HUES6 (cell line): ENCODE data around the gene L3MBTL4.

ENCODE experiments used
- H3K27ac ChIP-seq: 2 replicates; pipeline ENCODE4 v1.7.0; 2013; ENCODE audit warnings: low read depth, mild to moderate bottlenecking, low read length, inconsistent platforms
- H3K27me3 ChIP-seq: 2 replicates; pipeline ENCODE4 v1.6.1; 2013; ENCODE audit warnings: low read length; ENCODE audit not compliant: control insufficient read depth, insufficient read depth
- H3K36me3 ChIP-seq: 2 replicates; pipeline ENCODE4 v1.6.1; 2013; ENCODE audit warnings: low read length; ENCODE audit not compliant: control insufficient read depth, insufficient read depth
- H3K4me1 ChIP-seq: 2 replicates; pipeline ENCODE4 v1.6.1; 2013; ENCODE audit warnings: low read length; ENCODE audit not compliant: control insufficient read depth, insufficient read depth
- H3K4me3 ChIP-seq: 2 replicates; pipeline ENCODE4 v1.5.1; 2013; ENCODE audit warnings: low read depth, low read length
- H3K9ac ChIP-seq: one replicate; pipeline ENCODE4 v1.6.1; 2013; ENCODE audit warnings: mild to moderate bottlenecking, low read length
- H3K9me3 ChIP-seq: 2 replicates; pipeline ENCODE4 v1.6.1; 2013; ENCODE audit warnings: low read depth, low read length; ENCODE audit not compliant: control insufficient read depth, insufficient read depth

Gene L3MBTL4

GRCh38 chr18:6362559-6363129 lies 52.1 kb downstream of the L3MBTL4 start:
- Histone ChIP-seq H3K27me3 (no peaks in the 10 kb centered on the region), H3K9ac (no peak overlapping the region), H3K4me3 (no peak overlapping the region), H3K27ac (no peak overlapping the region), H3K36me3 (no peaks in the 10 kb centered on the region), H3K4me1 (peaks cover 33% of the 10 kb centered on the region), H3K9me3 (no peaks in the 10 kb centered on the region)

GRCh38 chr18:6357668-6358067 lies 57.0 kb downstream of the L3MBTL4 start:
- Histone ChIP-seq H3K27ac (no peak overlapping the region), H3K27me3 (no peaks in the 10 kb centered on the region), H3K4me3 (no peak overlapping the region), H3K9me3 (no peaks in the 10 kb centered on the region), H3K36me3 (no peaks in the 10 kb centered on the region), H3K9ac (no peak overlapping the region), H3K4me1 (peaks cover 22% of the 10 kb centered on the region)

- H3K9me3 ChIP-seq: no peaks in the 10 kb centered on the region
- no peak overlapping the region for H3K4me3 ChIP-seq
- H3K27me3 ChIP-seq: no peaks in the 10 kb centered on the region
- H3K4me1 ChIP-seq: peaks cover 22% of the 10 kb centered on the region
- H3K9ac ChIP-seq: no peak overlapping the region
- no peaks in the 10 kb centered on the region for H3K36me3 ChIP-seq
- no peak overlapping the region for H3K27ac ChIP-seq
Observed at GRCh38 chr18:6355789-6356589, 58.7 kb downstream of the L3MBTL4 start.

- H3K27me3 ChIP-seq: no peaks in the 10 kb centered on the region
- H3K36me3 ChIP-seq: no peaks in the 10 kb centered on the region
- no peaks in the 10 kb centered on the region for H3K9me3 ChIP-seq
- peaks cover 7% of the 10 kb centered on the region for H3K4me1 ChIP-seq
- H3K9ac ChIP-seq: no peak overlapping the region
- H3K4me3 ChIP-seq: no peak overlapping the region
- H3K27ac ChIP-seq: no peak overlapping the region
Observed at GRCh38 chr18:6352275-6352674, 62.4 kb downstream of the L3MBTL4 start.

- Histone ChIP-seq H3K27ac (no peak overlapping the region), H3K36me3 (no peaks in the 10 kb centered on the region), H3K9me3 (0 out of 2 replicates have a peak, but pooled peaks cover 9% of the 10 kb centered on the region), H3K9ac (no peak overlapping the region), H3K27me3 (no peaks in the 10 kb centered on the region), H3K4me1 (no peaks in the 10 kb centered on the region), H3K4me3 (no peak overlapping the region)
Observed at GRCh38 chr18:6342990-6343389, 71.7 kb downstream of the L3MBTL4 start.

- Histone ChIP-seq H3K9ac (no peak overlapping the region), H3K27ac (no peak overlapping the region), H3K9me3 (0 out of 2 replicates have a peak, but pooled peaks cover 9% of the 10 kb centered on the region), H3K4me3 (no peak overlapping the region), H3K4me1 (no peaks in the 10 kb centered on the region), H3K36me3 (no peaks in the 10 kb centered on the region), H3K27me3 (no peaks in the 10 kb centered on the region)
Observed at GRCh38 chr18:6341709-6342108, 73.0 kb downstream of the L3MBTL4 start.

GRCh38 chr18:6341303-6341702 lies 73.4 kb downstream of the L3MBTL4 start:
- Histone ChIP-seq H3K9ac (no peak overlapping the region), H3K9me3 (0 out of 2 replicates have a peak, but pooled peaks cover 9% of the 10 kb centered on the region), H3K36me3 (no peaks in the 10 kb centered on the region), H3K27ac (no peak overlapping the region), H3K4me3 (no peak overlapping the region), H3K4me1 (no peaks in the 10 kb centered on the region), H3K27me3 (no peaks in the 10 kb centered on the region)

GRCh38 chr18:6340121-6340520 lies 74.6 kb downstream of the L3MBTL4 start:
- H3K36me3 ChIP-seq: no peaks in the 10 kb centered on the region
- no peak overlapping the region for H3K4me3 ChIP-seq
- H3K9ac ChIP-seq: no peak overlapping the region
- H3K9me3 ChIP-seq: 0 out of 2 replicates have a peak, but pooled peaks cover 9% of the 10 kb centered on the region
- no peaks in the 10 kb centered on the region for H3K4me1 ChIP-seq
- no peaks in the 10 kb centered on the region for H3K27me3 ChIP-seq
- no peak overlapping the region for H3K27ac ChIP-seq

GRCh38 chr18:6336239-6336638 lies 78.5 kb downstream of the L3MBTL4 start:
- 0 out of 2 replicates have a peak, but pooled peaks cover 5% of the 10 kb centered on the region for H3K9me3 ChIP-seq
- no peaks in the 10 kb centered on the region for H3K4me1 ChIP-seq
- no peaks in the 10 kb centered on the region for H3K27me3 ChIP-seq
- no peak overlapping the region for H3K4me3 ChIP-seq
- H3K36me3 ChIP-seq: no peaks in the 10 kb centered on the region
- no peak overlapping the region for H3K9ac ChIP-seq
- no peak overlapping the region for H3K27ac ChIP-seq

GRCh38 chr18:6333981-6334380 lies 80.7 kb downstream of the L3MBTL4 start:
- H3K27ac ChIP-seq: no peak overlapping the region
- H3K4me1 ChIP-seq: no peaks in the 10 kb centered on the region
- peaks cover 2% of the 10 kb centered on the region; the same call in 1 of the 2 replicates for H3K9me3 ChIP-seq
- no peaks in the 10 kb centered on the region for H3K36me3 ChIP-seq
- no peaks in the 10 kb centered on the region for H3K27me3 ChIP-seq
- H3K9ac ChIP-seq: no peak overlapping the region
- no peak overlapping the region for H3K4me3 ChIP-seq

GRCh38 chr18:6331872-6332271 lies 82.8 kb downstream of the L3MBTL4 start:
- H3K27me3 ChIP-seq: no peaks in the 10 kb centered on the region
- no peak overlapping the region for H3K9ac ChIP-seq
- peaks cover 2% of the 10 kb centered on the region; the same call in 1 of the 2 replicates for H3K9me3 ChIP-seq
- no peaks in the 10 kb centered on the region for H3K36me3 ChIP-seq
- H3K27ac ChIP-seq: no peak overlapping the region
- H3K4me3 ChIP-seq: no peak overlapping the region
- H3K4me1 ChIP-seq: no peaks in the 10 kb centered on the region
